Islet precursor cell (in vitro differentiated cells): ENCODE data around the gene CUZD1.

ENCODE experiments used
- DNase-seq: peaks from one replicate; pipeline ENCODE4 v3.0.0-alpha.2; 2018

CUZD1 gene

GRCh38 chr10:122854648-122855047, 9.0 kb upstream of the CUZD1 start:
- no peak for DNase-seq

DNA sequence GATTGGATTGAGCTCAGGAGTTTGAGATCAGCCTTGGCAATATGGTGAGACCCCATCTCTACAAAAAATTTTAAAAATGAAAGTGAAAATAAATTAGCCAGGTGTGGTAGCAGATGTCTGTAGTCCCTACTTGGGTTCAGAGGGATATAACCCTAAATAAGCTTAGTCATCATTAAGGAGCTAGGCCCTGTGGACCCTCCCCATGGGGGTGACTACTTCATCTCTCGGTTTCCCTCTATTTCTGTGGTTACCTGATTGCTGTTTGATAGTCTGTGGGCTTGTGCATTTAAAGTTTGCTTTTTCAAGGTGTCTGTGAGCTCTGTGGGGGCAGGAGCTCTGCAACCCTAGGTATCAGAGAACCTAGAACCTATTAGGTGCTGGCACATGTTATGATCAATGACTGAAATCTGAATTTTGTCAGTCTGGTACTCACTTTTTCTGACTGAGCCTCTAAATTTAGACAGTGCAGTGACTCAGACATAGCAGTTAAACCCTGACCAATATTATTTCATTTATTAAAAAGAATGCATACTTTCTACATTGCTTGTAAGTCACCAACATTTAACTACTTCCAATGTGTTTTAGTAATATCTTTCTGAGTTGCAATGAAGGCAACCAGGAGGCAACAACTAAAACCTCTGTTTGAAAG, 8.1 kb upstream of the CUZD1 start:
- no peak for DNase-seq

- DNase-seq: no peak
Measured at GRCh38 chr10:122852261-122852660, 6.6 kb upstream of the CUZD1 start.

GRCh38 chr10:122850705-122851640, 5.3 kb upstream of the CUZD1 start:
- no peak for DNase-seq

- DNase-seq: no peak
Measured at GRCh38 chr10:122849900-122850605, 4.4 kb upstream of the CUZD1 start.

- DNase-seq: no peak
Measured at GRCh38 chr10:122849090-122849489, 3.4 kb upstream of the CUZD1 start.

DNA sequence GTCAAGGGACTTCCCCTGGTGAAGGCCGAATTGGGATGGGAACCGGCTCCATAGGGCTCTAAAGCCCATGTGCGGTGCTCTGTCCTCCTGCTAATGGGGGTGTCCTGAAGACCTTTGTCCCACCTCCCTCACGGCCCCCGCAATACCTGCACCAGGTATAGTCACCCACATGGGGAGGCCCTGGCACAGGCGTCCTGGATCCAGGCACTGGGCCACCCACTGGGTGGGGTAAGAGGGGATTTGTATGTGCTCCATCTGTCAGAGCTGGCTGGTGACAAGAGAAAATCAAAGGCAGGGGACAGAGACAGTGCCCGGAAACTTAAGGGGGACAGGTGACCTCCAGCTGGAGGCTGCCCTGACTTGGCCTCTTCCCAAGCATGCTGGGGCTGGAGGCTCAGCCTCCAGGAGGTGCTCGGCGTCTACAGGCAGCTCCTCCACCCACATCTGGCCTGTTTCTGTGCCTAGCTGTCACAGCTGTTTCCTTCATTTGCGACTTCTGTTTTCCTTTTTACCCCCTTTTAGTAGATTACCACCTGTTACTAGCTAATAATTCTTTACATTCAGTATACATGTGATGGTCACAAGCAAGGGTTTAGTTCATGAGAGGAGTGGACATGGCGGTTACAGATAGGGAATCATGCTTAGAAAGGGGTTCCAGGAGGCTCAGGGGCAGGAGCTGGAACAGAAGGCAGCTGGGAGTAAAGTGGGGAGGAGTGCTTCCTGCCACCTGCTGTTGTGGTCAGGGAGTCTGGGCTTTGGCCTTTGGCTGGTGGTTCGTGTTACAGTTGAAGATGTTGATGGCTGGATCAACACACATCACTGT, 2.3 kb upstream of the CUZD1 start:
- DNase-seq: no peak

DNA sequence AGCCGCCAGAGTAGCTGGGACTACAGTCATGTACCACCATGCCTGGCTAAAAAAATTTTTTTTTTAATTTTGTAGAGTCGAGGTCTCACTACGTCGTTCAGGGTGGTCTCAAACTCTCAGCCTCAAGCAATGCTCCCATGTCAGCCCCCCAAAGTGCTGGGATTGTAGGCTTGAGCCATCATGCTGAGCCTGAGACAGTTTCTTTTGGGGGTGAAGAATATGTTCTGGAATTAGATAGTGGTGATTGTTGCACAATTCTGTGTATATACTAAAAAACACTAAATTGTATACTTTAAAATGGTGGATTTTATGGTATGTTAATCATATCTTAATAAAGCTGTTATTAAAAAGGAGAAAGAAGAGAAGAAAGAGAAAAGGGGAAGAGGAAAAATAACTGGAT, 1.5 kb downstream of the CUZD1 start:
- DNase-seq: no peak

- DNase-seq: no peak
Measured at GRCh38 chr10:122841569-122841968, 4.1 kb downstream of the CUZD1 start.

DNA sequence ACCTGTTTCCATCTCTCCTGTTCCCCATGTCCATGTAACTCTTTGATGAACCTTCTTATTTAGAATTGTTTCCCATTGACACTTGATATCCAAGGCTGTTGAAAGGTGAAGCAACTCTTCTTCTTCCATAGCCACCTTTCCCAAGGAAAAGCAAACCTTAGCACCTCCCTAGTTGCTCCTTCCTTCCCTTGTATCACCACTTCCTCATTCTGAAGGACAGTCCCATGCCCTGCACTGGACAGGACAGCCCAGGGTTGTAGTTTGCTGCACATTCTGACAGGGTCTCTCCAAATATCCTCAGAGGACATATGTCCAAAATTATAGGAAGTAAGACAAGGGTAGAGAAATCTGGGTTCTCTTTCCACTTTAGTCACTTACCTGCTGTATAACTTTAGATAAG, 6.2 kb downstream of the CUZD1 start:
- DNase-seq: no peak

DNA sequence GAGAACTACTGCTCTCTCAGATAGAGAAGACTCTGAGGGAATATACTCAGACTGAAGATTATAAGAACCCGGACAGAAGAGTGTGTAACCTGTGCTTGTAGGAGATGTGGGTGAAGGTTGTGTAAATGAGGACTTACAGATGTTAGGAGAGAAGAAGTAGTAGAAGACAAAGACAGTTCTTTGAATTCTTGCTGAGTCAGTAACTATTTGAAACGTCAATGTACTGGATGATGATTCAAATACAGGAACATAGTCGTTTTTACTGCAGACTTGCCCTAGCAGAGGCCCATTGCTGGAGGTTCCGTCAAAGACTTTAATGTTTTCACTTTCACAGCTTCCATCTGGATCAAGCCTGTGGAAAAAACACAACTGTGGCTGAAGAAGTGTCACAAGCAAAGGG, 6.8 kb downstream of the CUZD1 start:
- no peak for DNase-seq

DNA sequence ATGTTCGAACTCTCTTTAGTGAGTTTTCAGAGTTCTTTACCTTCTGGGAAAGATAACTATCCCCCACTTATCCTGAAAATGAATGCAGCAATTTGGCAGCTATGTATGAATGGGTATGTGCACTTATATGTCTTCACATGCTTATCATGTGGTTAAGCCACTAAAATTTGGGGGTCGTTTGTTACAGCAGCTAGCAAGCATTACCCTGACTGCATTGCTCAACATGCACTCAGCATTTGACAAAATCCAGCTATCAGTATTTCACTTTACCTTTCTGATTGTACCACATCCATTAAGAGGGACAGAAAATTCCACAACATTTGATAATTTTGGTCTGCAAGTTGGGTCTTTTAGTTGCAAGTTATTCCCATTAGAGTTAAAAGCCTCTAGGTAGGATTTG, 9.7 kb downstream of the CUZD1 start:
- DNase-seq: no peak

DNA sequence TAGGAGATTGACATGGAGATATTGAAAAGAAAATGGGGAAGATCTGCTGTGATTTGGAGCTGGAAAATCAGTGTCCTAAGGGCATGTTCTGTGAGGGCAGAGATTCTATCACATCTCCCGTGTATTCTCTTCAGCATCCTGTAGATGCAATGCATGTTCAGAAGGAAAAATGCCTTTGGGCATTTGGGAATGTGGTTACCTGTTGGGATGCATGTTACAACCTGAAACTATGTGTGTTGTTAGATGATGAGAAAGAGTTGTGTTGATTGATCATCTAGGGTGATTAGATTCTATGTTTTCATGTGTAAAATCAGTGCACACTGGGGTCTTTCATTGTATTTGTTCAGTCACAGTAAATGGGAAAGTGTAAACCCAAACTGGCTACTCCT, 14.7 kb downstream of the CUZD1 start:
- no peak for DNase-seq

DNA sequence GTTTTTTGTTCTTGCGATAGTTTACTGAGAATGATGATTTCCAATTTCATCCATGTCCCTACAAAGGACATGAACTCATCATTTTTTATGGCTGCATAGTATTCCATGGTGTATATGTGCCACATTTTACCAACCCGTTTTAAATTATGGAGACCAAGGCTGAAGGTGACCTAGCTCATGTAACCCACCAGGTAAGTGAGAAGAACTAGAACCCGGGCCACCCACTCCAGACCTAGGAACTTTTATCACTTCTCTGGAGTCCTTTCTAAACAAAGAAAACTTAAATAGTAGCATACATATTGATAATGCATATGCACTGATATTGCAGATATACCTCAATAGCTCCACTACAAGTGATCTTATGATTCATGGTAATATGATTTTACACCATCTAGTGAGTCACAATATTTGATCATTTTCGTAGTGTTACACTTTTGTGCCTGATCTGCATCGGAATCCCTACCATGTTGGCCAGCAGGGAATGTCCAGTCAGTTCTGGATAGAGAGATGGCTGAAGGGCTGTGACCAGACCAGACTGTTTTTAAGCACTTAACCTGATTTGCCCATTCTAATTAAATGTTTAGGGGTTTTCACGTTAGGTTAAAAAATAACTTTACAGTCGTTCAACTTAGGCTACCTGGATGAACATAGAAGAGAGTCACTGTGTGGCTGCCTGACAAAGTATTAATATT, 15.2 kb downstream of the CUZD1 start:
- no peak for DNase-seq

GRCh38 chr10:122829454-122829853, 16.2 kb downstream of the CUZD1 start:
- DNase-seq: peak; percentile 32

GRCh38 chr10:122828716-122829255, 16.9 kb downstream of the CUZD1 start:
- DNase-seq: peak; percentile 32

GRCh38 chr10:122827302-122827701, 18.4 kb downstream of the CUZD1 start:
- DNase-seq: no peak

DNA sequence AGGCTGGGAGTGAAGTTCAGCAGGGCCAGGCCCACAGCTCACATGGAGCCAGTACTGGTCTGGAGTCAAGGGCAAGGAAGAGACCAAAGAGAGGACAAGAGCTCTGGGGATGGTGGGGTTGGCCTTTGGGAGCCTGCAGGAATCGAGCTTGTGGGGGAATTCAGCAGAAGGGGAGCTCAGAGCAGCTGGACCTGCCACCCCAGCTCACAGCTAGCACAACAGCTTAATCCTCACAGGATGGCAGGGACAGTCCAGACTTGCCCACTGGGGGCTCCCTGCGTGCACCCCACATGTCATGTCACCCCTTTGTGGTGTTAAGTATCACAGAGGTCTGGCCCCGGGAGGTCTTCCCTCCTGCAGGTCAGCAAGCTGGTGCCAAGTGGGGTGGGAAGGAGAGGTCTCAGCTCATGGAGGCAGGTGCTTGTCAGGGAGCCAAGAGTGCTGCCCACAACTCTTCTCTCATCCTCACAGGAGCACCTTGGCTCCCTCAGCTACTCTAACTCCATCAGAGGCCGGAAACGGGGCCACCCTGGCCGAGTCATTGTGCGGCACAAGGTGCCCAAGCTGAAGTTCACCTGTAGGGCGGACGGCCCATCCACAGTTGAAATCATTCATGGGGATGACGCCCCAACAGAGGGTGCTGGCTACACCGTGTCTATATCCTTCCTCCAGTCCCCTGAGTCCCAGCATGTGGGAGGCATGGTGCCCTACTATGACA, 22.5 kb downstream of the CUZD1 start:
- no peak for DNase-seq

- DNase-seq: no peak
Measured at GRCh38 chr10:122821808-122822207, 23.8 kb downstream of the CUZD1 start.

GRCh38 chr10:122815458-122815857, 30.2 kb downstream of the CUZD1 start:
- no peak for DNase-seq

- no peak for DNase-seq
Measured at GRCh38 chr10:122814493-122814892, 31.2 kb downstream of the CUZD1 start.
